ENCODE measurements around the gene PPM1F. TPM values are rescaled to one million over a fixed set of nuclear protein-coding genes. Genes with fewer than 3 reads are reported as not detected.
"Not testable (repeated sequence)": the region's sequence is repeated elsewhere in the genome, so short reads cannot be mapped to it uniquely, and the experiment has no call there.

The PPM1F gene
- total RNA-seq, 2 donors from 2014 or later, result 14.5 to 26.4 TPM

- ATAC-seq (no peak), DNase-seq (no peak)
- H3K27me3 ChIP-seq, result no peaks in the 10 kb centered on the region
- H3K36me3 ChIP-seq (replicated peaks in 1 of 2; ENCODE audit: insufficient read depth in 1 of 2, low read depth in 2 of 2), result no peaks in the 10 kb centered on the region
- H3K27ac ChIP-seq, result no peak overlapping the region
- no peaks in the 10 kb centered on the region for H3K4me1 ChIP-seq
- TF ChIP-seq CTCF (IDR thresholded peaks at IDR 0.05), result no peak
- no peak for TF ChIP-seq POLR2A (IDR thresholded peaks at IDR 0.05)
- no peak overlapping the region for H3K4me3 ChIP-seq
- no peaks in the 10 kb centered on the region for H3K9me3 ChIP-seq
- WGBS, 2 donors, result 92 to 98% methylated on average over 9 to 10 of the region's 10 CpGs
- intact Hi-C loops (cut with DNase I), result no loop called here
These were observed 63.2 kb downstream of the PPM1F start for GRCh38 chr22:21889251-21889990.

DNA sequence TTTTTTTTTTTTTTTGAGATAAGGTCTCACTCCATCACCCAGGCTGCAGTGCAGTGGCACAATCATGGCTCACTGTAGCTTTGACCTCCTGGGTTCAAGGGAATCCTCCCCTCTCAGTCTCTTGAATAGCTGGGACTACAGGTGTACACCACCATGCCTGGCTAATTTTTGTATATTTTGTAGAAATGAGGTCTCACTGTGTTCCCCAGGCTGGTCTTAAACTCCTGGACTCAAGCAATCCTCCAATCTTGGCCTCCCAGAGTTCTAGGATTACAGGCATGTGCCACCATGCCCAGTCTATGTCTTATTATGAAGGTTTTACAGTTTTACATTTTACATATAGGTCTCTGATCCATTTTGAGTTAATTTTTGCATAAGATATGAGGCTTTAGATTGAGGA is 64.8 kb downstream of the PPM1F start:
- Histone ChIP-seq H3K4me1 (no peaks in the 10 kb centered on the region), H3K36me3 (replicated peaks in 1 of 2; ENCODE audit: insufficient read depth in 1 of 2, low read depth in 2 of 2) (no peaks in the 10 kb centered on the region), H3K27ac (no peak overlapping the region), H3K4me3 (no peak overlapping the region), H3K27me3 (no peaks in the 10 kb centered on the region), H3K9me3 (no peaks in the 10 kb centered on the region)
- ATAC-seq (no peak), DNase-seq (no peak)
- intact Hi-C loops (cut with DNase I), result no loop called here
- no peak for TF ChIP-seq POLR2A (IDR thresholded peaks at IDR 0.05)
- no peak for TF ChIP-seq CTCF (IDR thresholded peaks at IDR 0.05)

DNA sequence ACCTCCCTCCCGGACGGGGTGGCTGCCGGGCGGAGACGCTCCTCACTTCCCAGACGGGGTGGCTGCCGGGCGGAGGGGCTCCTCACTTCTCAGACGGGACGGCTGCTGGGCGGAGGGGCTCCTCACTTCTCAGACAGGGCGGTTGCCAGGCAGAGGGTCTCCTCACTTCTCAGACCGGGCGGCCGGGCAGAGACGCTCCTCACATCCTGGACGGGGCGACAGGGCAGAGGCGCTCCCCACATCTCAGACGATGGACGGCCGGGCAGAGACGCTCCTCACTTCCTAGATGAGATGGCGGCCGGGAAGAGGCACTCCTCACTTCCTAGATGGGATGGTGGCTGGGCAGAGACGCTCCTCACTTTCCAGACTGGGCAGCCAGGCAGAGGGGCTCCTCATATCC is 68.7 kb downstream of the PPM1F start:
- H3K36me3 ChIP-seq (replicated peaks in 1 of 2; ENCODE audit: insufficient read depth in 1 of 2, low read depth in 2 of 2); H3K9me3 ChIP-seq; ATAC-seq; intact Hi-C loops (cut with DNase I); H3K27ac ChIP-seq; H3K27me3 ChIP-seq; H3K4me1 ChIP-seq; H3K4me3 ChIP-seq; DNase-seq: not testable (repeated sequence)
- 94% methylated on average over 12 of the region's 26 CpGs; no CpG with 5 or more reads in 1 of the 2 donors for whole genome bisulfite sequencing, 2 donors

GRCh38 chr22:21882754-21883333 is 69.8 kb downstream of the PPM1F start:
- H3K36me3 ChIP-seq (replicated peaks in 1 of 2; ENCODE audit: insufficient read depth in 1 of 2, low read depth in 2 of 2); H3K4me1 ChIP-seq; H3K27ac ChIP-seq; H3K27me3 ChIP-seq; DNase-seq; H3K4me3 ChIP-seq; ATAC-seq; H3K9me3 ChIP-seq; intact Hi-C loops (cut with DNase I): not testable (repeated sequence)
- WGBS, 2 donors, result 25 to 57% methylated on average over 1 to 5 of the region's 7 CpGs

DNA sequence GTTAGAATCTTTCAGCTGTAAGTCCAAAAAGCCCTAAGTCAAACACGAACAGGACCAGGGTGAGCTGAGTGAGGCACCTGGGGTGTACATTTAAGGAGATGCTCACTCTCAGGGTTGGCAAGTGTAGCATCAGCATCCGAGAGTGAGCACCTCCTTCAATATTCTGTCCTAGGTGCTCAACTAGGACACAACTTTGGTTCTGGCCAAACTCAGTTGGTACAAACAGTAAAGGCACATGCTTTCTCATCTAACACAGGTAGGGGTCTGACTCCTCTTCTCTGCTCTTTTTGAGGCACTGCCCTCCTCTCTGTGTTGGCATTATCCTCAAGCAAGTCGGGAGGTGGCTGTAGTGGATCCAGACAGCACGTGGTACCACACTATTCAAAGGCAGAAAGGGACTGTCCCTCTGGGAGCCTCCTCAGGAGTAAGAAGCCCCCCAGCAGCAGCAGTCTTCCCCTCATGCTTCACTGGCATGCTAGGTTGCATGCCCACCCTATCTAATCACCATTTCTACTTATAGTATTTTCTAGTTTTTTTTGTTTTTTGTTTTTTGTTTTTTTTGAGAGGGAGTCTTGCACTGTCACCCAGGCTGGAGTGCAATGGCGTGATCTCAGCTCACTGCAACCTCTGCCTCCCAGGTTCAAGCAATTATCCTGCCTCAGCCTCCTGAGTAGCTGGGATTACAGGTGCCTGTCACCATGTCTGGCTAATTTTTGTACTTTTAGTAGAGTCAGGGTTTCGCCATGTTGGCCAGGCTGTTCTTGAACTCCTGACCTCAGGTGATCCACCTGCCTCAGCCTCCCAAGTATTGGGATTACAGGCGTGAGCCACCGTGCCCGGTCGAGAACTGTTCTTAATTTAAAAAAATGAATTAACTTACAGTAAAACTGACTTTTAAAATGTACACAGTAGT is 70.6 kb downstream of the PPM1F start:
- Histone ChIP-seq H3K36me3 (replicated peaks in 1 of 2; ENCODE audit: insufficient read depth in 1 of 2, low read depth in 2 of 2) (no peaks in the 10 kb centered on the region), H3K4me1 (no peaks in the 10 kb centered on the region), H3K27ac (no peak overlapping the region), H3K27me3 (no peaks in the 10 kb centered on the region), H3K4me3 (no peak overlapping the region), H3K9me3 (no peaks in the 10 kb centered on the region)
- intact Hi-C loops (cut with DNase I), result no loop called here
- DNase-seq (no peak), ATAC-seq (no peak)
- 92% methylated on average over 9 to 10 of the region's 10 CpGs for whole genome bisulfite sequencing, 2 donors
- TF ChIP-seq CTCF (IDR thresholded peaks at IDR 0.05), result no peak
- TF ChIP-seq POLR2A (IDR thresholded peaks at IDR 0.05), result no peak
